ENCODE results near the gene PSTPIP1.
A peak's percentile ranks its signal among the peaks of the same experiment; 100 is the strongest.

PSTPIP1 gene

GRCh38 chr15:77027697-77028450, 32.9 kb downstream of the PSTPIP1 start:
- no peak for DNase-seq (ENCODE audit: extremely low spot score, insufficient read length, low read depth)
- FAIRE-seq, result no peak

DNA sequence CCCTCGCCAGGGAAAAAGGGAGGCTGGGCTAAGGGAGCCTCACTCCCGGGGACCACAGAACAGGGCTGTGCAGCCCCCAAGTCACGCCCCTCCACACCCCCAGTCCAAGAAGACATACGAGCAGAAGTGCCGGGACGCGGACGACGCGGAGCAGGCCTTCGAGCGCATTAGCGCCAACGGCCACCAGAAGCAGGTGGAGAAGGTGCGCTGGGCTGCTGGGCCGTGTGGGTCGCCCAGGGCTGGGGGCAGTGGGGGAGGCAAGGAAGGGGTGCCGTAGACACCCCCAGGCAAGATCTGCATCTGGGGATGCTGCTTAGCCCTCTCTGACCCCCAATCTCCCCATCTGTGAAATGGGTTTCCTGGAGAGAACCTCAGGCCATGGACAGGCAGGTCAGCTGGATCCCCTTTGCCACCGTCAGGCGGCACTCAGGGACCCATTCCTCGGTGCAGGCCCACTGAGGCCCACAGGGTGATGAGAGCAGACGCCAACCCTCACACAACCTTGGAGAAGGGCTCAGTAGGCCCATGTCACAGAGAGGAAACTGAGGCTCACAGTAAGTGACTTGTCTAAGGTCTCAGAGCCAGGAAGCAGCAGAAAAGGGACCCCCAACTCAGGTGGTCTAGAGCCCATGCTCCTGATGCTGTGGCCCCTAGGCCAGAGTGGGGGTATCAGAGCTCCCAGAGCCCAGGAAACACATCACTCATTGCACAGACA, 33.7 kb downstream of the PSTPIP1 start:
- no peak for DNase-seq (ENCODE audit: extremely low spot score, insufficient read length, low read depth)
- FAIRE-seq, result no peak

- DNase-seq (ENCODE audit: extremely low spot score, insufficient read length, low read depth), result no peak
- no peak for FAIRE-seq
Measured at GRCh38 chr15:77029166-77030047, 34.5 kb downstream of the PSTPIP1 start.

- FAIRE-seq, result no peak
Measured at GRCh38 chr15:77030048-77030927, 35.4 kb downstream of the PSTPIP1 start.

GRCh38 chr15:77030928-77031375, 36.0 kb downstream of the PSTPIP1 start:
- no peak for DNase-seq (ENCODE audit: extremely low spot score, insufficient read length, low read depth)
- no peak for FAIRE-seq

More at GRCh38 chr15:77030048-77030927, 35.4 kb downstream of the PSTPIP1 start:
- no peak for DNase-seq (ENCODE audit: extremely low spot score, insufficient read length, low read depth)

DNA sequence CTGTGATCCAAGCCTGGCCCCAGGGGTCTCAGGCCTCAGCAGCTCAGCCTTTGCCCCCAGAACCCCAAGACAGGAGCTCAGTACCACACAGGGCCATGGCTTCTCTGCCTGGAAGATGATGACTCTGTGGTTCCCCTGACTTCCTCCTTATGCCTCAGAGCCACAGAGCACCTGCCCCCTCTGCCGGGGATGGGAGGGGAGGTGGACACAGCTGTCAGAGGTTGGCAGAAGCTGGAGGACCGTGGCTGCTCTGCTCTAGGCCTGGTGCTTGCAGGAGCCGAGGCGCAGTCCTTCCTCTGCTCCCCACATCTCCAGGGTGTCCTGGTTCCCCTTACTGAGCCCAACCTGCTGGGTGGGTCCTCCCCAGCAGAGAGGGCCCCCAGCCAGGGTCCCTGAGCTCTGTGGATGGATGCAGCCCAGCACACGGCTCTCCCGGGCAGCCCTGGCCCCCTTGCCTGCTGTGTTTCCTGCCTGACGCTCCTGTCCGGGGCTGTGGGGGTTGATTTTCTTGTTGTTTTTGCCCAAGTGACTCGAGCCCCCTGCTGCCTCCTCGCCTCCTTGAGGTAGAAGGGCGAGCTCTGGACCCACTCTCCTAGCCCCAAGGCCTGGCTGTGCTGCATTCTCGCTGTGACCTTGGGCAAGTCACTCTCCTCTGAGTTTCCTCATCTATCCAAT, 36.6 kb downstream of the PSTPIP1 start:
- DNase-seq (ENCODE audit: extremely low spot score, insufficient read length, low read depth) (peak; percentile 35), FAIRE-seq (peak; percentile 55)

DNA sequence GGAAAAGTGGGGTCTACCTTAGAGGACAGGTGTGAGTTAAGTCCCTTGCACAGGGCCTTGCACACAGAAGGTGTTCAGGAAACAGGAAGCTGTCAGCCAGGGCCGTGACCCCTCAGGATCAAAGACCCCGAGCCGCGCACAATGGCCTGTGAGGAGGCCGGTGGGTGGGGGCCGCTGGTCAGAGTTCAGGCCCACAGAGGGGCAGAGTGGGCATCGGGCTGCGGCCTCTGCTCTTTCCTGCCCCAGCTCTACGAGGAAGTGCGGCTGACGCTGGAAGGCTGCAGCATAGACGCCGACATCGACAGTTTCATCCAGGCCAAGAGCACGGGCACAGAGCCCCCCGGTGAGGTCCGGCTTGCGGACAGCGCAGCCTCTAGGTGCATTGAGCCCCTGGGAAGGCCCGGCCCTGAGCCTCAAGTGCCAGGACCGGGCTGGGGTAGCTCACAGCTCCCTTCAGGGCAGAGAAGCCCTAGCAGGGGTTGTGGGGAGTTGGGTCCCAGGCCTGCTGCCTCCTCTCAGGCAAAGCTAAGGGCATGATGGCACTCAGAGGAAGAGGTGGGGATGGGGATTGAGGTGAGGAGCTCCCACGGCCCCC, 37.2 kb downstream of the PSTPIP1 start:
- no peak for FAIRE-seq
- no peak for DNase-seq (ENCODE audit: extremely low spot score, insufficient read length, low read depth)

- FAIRE-seq (no peak), DNase-seq (ENCODE audit: extremely low spot score, insufficient read length, low read depth) (no peak)
Measured at GRCh38 chr15:77032647-77033416, 37.9 kb downstream of the PSTPIP1 start.

DNA sequence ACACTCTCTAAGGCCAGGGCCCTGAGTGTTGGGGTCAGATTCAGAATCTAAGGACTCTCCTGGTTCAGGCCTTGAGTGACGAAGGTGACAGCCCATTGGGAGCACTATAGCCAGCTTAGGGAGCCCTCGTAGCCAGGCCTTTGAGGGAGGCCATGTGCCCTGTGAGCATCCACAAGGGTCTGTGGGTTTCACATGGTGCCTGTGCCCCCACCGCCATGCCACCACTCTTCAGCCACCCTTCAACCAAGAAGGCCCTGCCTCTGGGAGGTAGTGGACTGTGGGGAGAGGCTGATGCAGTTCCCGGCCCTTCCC, 38.4 kb downstream of the PSTPIP1 start:
- DNase-seq (ENCODE audit: extremely low spot score, insufficient read length, low read depth) (no peak), FAIRE-seq (no peak)

DNA sequence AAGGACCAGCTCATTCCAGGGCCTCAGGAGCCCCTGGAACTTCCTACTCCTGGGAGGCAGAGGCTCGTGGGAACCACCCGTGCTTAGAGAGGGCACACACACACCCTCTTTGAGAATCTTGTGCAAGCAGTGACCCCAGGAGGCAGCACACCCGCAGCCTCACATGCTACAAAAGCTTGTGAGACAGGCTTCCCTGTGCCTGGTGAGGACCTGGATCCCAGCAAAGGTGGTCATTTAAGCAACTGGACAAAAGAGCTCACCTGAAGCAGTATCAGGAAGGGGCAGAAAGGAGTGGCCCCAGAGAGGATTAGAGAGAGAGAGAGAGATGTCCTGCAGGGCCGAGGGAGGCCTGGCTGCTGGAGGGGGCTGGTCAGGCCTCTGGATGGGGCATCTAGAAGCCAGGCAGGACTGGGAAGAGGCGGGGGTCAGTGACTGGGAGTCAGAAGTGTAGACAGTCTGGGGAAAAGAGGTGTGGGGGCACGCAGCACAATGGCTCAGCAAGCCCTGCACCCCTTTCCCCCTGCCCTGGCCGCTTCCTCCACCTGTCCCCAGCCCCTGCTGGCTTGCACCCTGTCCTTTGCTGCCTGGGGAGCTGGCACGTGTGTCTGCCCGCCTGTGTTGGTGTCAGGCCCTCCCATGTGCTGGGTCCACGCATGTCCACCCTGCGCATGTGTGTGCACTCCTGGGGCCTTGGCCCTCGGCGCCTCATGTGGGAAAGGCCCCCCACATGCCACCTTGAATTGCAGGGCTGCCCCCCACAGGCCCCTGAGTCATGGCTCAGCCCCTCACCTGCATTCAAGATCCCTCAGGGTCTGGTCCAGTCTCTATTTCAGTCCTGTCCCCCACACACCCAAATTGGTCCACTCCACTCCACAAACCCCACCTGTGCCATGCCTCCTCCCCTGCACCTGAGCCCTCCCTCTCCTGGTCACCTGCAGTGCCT, 39.1 kb downstream of the PSTPIP1 start:
- no peak for DNase-seq (ENCODE audit: extremely low spot score, insufficient read length, low read depth)
- no peak for FAIRE-seq

DNA sequence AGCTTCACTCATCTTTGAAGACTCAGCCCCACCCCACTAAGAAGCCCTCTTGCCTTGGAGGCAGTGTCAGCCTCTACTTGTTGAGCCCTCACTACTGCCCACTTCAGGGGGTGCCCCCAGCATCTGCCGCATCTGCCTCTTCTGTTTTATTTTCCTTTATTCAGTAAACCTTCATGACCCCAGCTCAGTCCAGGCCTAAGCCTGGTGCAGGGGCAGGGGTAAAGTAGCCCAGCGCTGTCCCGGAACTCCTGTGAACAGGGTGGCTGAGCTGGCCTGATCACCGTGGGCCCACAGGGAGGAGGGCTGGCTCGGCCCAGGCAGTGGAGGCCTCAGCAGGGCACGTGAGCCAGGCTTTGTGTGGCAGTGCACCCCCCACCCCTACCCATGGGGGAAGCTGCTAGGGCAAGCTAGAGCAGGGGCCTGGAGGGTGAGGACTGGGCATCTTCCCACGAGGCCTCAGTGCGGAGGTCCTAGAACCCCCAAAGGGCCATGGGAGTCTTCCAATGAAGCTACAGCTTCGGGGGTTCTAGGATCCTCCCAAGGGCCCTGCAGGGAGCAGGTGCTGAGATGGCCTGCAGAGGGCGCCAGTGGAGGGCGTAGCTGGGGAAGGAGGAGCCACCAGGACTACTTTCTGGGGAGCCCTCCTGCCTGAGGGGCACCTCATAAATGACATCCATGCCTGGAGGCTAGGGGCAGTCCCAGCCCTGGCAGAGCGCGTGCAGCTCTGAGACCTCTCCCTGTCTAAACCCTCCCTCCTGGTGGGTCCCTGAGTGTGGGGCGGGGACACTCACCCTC, 40.0 kb downstream of the PSTPIP1 start:
- DNase-seq (ENCODE audit: extremely low spot score, insufficient read length, low read depth) (no peak), FAIRE-seq (no peak)

- FAIRE-seq, result no peak
- DNase-seq (ENCODE audit: extremely low spot score, insufficient read length, low read depth), result no peak
Measured at GRCh38 chr15:77035584-77035983, 40.7 kb downstream of the PSTPIP1 start.

DNA sequence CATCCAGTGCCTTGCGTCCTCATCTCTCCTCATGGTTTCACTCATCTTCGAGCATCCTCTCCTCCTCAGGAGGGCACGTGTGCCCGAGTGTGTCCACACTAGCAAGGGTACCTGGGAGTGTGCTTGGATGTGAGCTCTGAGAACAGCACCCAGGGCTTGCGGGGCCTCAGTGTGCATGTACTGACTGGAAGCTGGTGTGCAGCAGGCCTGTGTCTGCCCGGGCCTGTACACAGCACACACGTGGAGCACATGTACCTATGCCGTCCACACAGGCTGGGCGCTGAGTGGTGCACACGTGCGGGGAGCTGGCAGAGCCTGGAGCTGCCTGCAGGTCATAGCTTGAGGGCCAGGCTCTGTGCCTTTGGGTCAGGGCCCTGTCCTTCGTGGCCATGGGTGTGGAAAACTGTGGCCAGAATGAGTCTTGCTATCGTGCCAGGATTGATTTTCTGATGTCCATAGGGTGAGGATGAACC, 41.1 kb downstream of the PSTPIP1 start:
- DNase-seq (ENCODE audit: extremely low spot score, insufficient read length, low read depth) (no peak), FAIRE-seq (no peak)

- no peak for DNase-seq (ENCODE audit: extremely low spot score, insufficient read length, low read depth)
- no peak for FAIRE-seq
Measured at GRCh38 chr15:77036537-77037387, 41.8 kb downstream of the PSTPIP1 start.

Data from GM18507 (cell line).